Peyer's patch (tissue), 4 donors: Measurements from ENCODE around the gene SLC22A31. TPM values are rescaled to one million over a fixed set of nuclear protein-coding genes. Genes with fewer than 3 reads are reported as not detected.
"Not testable (repeated sequence)": the region's sequence is repeated elsewhere in the genome, so short reads cannot be mapped to it uniquely, and the experiment has no call there.

ENCODE experiments used
- DNase-seq, 3 donors: peaks; one replicate each; pipeline ENCODE4 v3.0.0-alpha.2; 2017 to 2019
- H3K27ac ChIP-seq, 4 donors: fragments of 200-600 bp; sonication (generic); one replicate each; pipeline ENCODE4 v1.5.1; 2016 to 2019
- H3K27me3 ChIP-seq, 2 donors: fragments of 200-600 bp; sonication (generic); one replicate each; pipeline ENCODE4 v1.5.1; 2019
- H3K36me3 ChIP-seq, 3 donors: fragments of 200-600 bp; sonication (generic); one replicate each; pipeline ENCODE4 v1.5.1; 2016 to 2019
- H3K4me1 ChIP-seq, 4 donors: fragments of 200-600 bp; sonication (generic); one replicate each; pipeline ENCODE4 v1.5.1; 2016 to 2019
- H3K4me3 ChIP-seq, 4 donors: fragments of 200-600 bp; sonication (generic); 1 replicate in 3 of 4; 2 replicates in 1 of 4; pipeline ENCODE4 v1.5.1; 2016 to 2019; ENCODE audit warnings: mild to moderate bottlenecking in 1 of 4
- H3K9me3 ChIP-seq, 4 donors: fragments of 200-600 bp; sonication (generic); one replicate each; pipeline ENCODE4 v1.5.1; 2016 to 2019; ENCODE audit warnings: mild to moderate bottlenecking in 1 of 4
- CTCF ChIP-seq, 6 experiments: fragments of 450-650 bp in 4 of 6; fragments of 200-600 bp in 2 of 6; sonication (generic) in 1 of 6; IDR thresholded peaks; one replicate each; pipeline ENCODE4 v1.5.1; 2017 to 2019; ENCODE audit warnings: antibody characterized with exemption in 6 of 6, mild to moderate bottlenecking in 3 of 6, moderate library complexity in 1 of 6
- POLR2A ChIP-seq, 2 donors: fragments of 450-650 bp; IDR thresholded peaks; one replicate each; pipeline ENCODE4 v1.5.1; 2017; ENCODE audit warnings: antibody characterized with exemption in 2 of 2, mild to moderate bottlenecking in 2 of 2, moderate library complexity in 2 of 2
- total RNA-seq, 4 donors: library from RNA; depleted of rRNA; stranded (reverse); fragments of >200 nt; gene quantifications; one replicate each; pipeline ENCODE4 v1.1.0, GENCODE V29; 2016

Gene SLC22A31
- under 1 TPM in 2 of 4 donors, not detected in 2; 0.53 to 0.67 TPM for total RNA-seq

- Histone ChIP-seq H3K36me3 (no peaks in the 10 kb centered on the region), H3K9me3 (no peaks in the 10 kb centered on the region), H3K27me3 (peaks cover 0 to 32% of the 10 kb centered on the region in 2 donors), H3K4me1 (peaks cover 0 to 20% (median 6%) of the 10 kb centered on the region in 4 donors), H3K4me3 (peak within 1 kb of the TSS in 3 of 4 donors; percentile 41 to 55 (median 41)), H3K27ac (no peak within 1 kb of the TSS)
- peak in 1 of 3 donors; percentile 51 for DNase-seq
- TF ChIP-seq CTCF (IDR thresholded peaks at IDR 0.05) (no peak), POLR2A (IDR thresholded peaks at IDR 0.05) (no peak)
Measured at GRCh38 chr16:89200124-89200849, at the start of gene SLC22A31. Gene SLC22A31, minus strand, starts transcription at chr16:89200537. Its CDS starts 36 bp downstream, at chr16:89200501.

GRCh38 chr16:89248196-89248982 is 48.1 kb upstream of the SLC22A31 start:
- TF ChIP-seq POLR2A (IDR thresholded peaks at IDR 0.05) (no peak), CTCF (IDR thresholded peaks at IDR 0.05) (no peak)
- Histone ChIP-seq H3K36me3 (no peaks in the 10 kb centered on the region), H3K27me3 (no peaks in the 10 kb centered on the region), H3K4me3 (peak overlapping the region; percentile 20 to 86 (median 56)), H3K4me1 (peaks cover 6 to 14% (median 7%) of the 10 kb centered on the region in 4 donors), H3K9me3 (peaks cover 0 to 5% (median 0%) of the 10 kb centered on the region in 4 donors), H3K27ac (no peak overlapping the region)
- no peak for DNase-seq

GRCh38 chr16:89247734-89248075 is 47.4 kb upstream of the SLC22A31 start:
- H3K27me3 ChIP-seq, result not testable (repeated sequence)
- H3K4me3 ChIP-seq, result peak overlapping the region; percentile 20 to 86 (median 56)

GRCh38 chr16:89246903-89247733 is 46.8 kb upstream of the SLC22A31 start:
- H3K36me3 ChIP-seq, result no peaks in the 10 kb centered on the region
- H3K9me3 ChIP-seq, result peaks cover 0 to 5% (median 0%) of the 10 kb centered on the region in 4 donors
- peaks cover 6 to 14% (median 7%) of the 10 kb centered on the region in 4 donors for H3K4me1 ChIP-seq
- peak overlapping the region in 2 of 4 donors; percentile 63 to 68 for H3K27ac ChIP-seq
- no peaks in the 10 kb centered on the region for H3K27me3 ChIP-seq
- no peak for TF ChIP-seq POLR2A (IDR thresholded peaks at IDR 0.05)
- peak in 1 of 6 experiments; percentile 5 for TF ChIP-seq CTCF (IDR thresholded peaks at IDR 0.05)
- peak; percentile 86 to 97 (median 96) for DNase-seq
- H3K4me3 ChIP-seq, result peak overlapping the region; percentile 20 to 86 (median 56)

More at GRCh38 chr16:89247734-89248075, 47.4 kb upstream of the SLC22A31 start:
- not testable (repeated sequence) for H3K36me3 ChIP-seq, DNase-seq, H3K9me3 ChIP-seq
- Histone ChIP-seq H3K27ac (peak overlapping the region in 1 of 4 donors; percentile 68), H3K4me1 (peaks cover 6 to 14% (median 7%) of the 10 kb centered on the region in 4 donors)

- peak overlapping the region in 2 of 4 donors; percentile 60 to 86 for H3K4me3 ChIP-seq
- no peak for TF ChIP-seq POLR2A (IDR thresholded peaks at IDR 0.05)
- DNase-seq, result no peak
- peaks cover 0 to 5% (median 0%) of the 10 kb centered on the region in 4 donors for H3K9me3 ChIP-seq
- H3K36me3 ChIP-seq, result no peaks in the 10 kb centered on the region
- H3K4me1 ChIP-seq, result peaks cover 6 to 14% (median 9%) of the 10 kb centered on the region in 4 donors
- peak overlapping the region in 2 of 4 donors; percentile 63 to 68 for H3K27ac ChIP-seq
- no peaks in the 10 kb centered on the region for H3K27me3 ChIP-seq
Measured at GRCh38 chr16:89246383-89246902, 46.1 kb upstream of the SLC22A31 start.

- H3K27ac ChIP-seq, result no peak overlapping the region
- H3K4me3 ChIP-seq, result no peak overlapping the region
- no peak for TF ChIP-seq POLR2A (IDR thresholded peaks at IDR 0.05)
- no peak for TF ChIP-seq CTCF (IDR thresholded peaks at IDR 0.05)
- H3K27me3 ChIP-seq, result no peaks in the 10 kb centered on the region
- H3K4me1 ChIP-seq, result peaks cover 6 to 19% (median 9%) of the 10 kb centered on the region in 4 donors
- H3K9me3 ChIP-seq, result peaks cover 0 to 5% (median 0%) of the 10 kb centered on the region in 4 donors
- DNase-seq, result no peak
- H3K36me3 ChIP-seq, result no peaks in the 10 kb centered on the region
Measured at GRCh38 chr16:89244754-89245153, 44.4 kb upstream of the SLC22A31 start.

GRCh38 chr16:89244264-89244663 is 43.9 kb upstream of the SLC22A31 start:
- H3K27ac ChIP-seq, H3K36me3 ChIP-seq, H3K27me3 ChIP-seq, H3K4me3 ChIP-seq, H3K9me3 ChIP-seq, DNase-seq: not testable (repeated sequence)
- peaks cover 6 to 19% (median 9%) of the 10 kb centered on the region in 4 donors for H3K4me1 ChIP-seq
